ENCODE data around the gene SYNM. TPM values are rescaled to one million over a fixed set of nuclear protein-coding genes. Genes with fewer than 3 reads are reported as not detected.
A peak's percentile ranks its signal among the peaks of the same experiment; 100 is the strongest.
"Not testable (repeated sequence)": the region's sequence is repeated elsewhere in the genome, so short reads cannot be mapped to it uniquely, and the experiment has no call there.

SYNM gene
- total RNA-seq, 1 donor from 2014 or later, result 53.2 TPM

- H3K4me1 ChIP-seq (ENCODE audit: control insufficient read depth in 3 of 3, insufficient read depth in 3 of 3, low read length in 3 of 3), result no peaks in the 10 kb centered on the region
- no peaks in the 10 kb centered on the region for H3K9me3 ChIP-seq (ENCODE audit: control insufficient read depth in 3 of 3, low read length in 3 of 3)
Measured at GRCh38 chr15:99070208-99070607, 34.7 kb upstream of the SYNM start.

GRCh38 chr15:99071091-99071680 is 33.7 kb upstream of the SYNM start:
- H3K27me3 ChIP-seq (ENCODE audit: control insufficient read depth in 3 of 3, insufficient read depth in 3 of 3, low read length in 3 of 3), result no peaks in the 10 kb centered on the region
- H3K9ac ChIP-seq (ENCODE audit: low read depth in 1 of 3, low read length in 3 of 3), result no peak overlapping the region
- H3K9me3 ChIP-seq (ENCODE audit: control insufficient read depth in 3 of 3, low read length in 3 of 3), result no peaks in the 10 kb centered on the region
- H3K36me3 ChIP-seq (ENCODE audit: control insufficient read depth in 3 of 3, insufficient read depth in 3 of 3, low read length in 3 of 3), result no peaks in the 10 kb centered on the region
- H3K4me3 ChIP-seq (ENCODE audit: low read length in 3 of 3), result no peak overlapping the region
- H3K4me1 ChIP-seq (ENCODE audit: control insufficient read depth in 3 of 3, insufficient read depth in 3 of 3, low read length in 3 of 3), result no peaks in the 10 kb centered on the region
- no peak overlapping the region for H3K27ac ChIP-seq (ENCODE audit: low read depth, low read length)

More at GRCh38 chr15:99070208-99070607, 34.7 kb upstream of the SYNM start:
- H3K27me3 ChIP-seq (ENCODE audit: control insufficient read depth in 3 of 3, insufficient read depth in 3 of 3, low read length in 3 of 3), result no peaks in the 10 kb centered on the region
- no peak overlapping the region for H3K9ac ChIP-seq (ENCODE audit: low read depth in 1 of 3, low read length in 3 of 3)
- no peaks in the 10 kb centered on the region for H3K36me3 ChIP-seq (ENCODE audit: control insufficient read depth in 3 of 3, insufficient read depth in 3 of 3, low read length in 3 of 3)
- H3K27ac ChIP-seq (ENCODE audit: low read depth, low read length), result no peak overlapping the region
- H3K4me3 ChIP-seq (ENCODE audit: low read length in 3 of 3), result no peak overlapping the region

GRCh38 chr15:99073008-99073717 is 31.7 kb upstream of the SYNM start:
- Histone ChIP-seq H3K36me3 (ENCODE audit: control insufficient read depth in 3 of 3, insufficient read depth in 3 of 3, low read length in 3 of 3) (no peaks in the 10 kb centered on the region), H3K9ac (ENCODE audit: low read depth in 1 of 3, low read length in 3 of 3) (no peak overlapping the region), H3K9me3 (ENCODE audit: control insufficient read depth in 3 of 3, low read length in 3 of 3) (no peaks in the 10 kb centered on the region), H3K4me1 (ENCODE audit: control insufficient read depth in 3 of 3, insufficient read depth in 3 of 3, low read length in 3 of 3) (peaks cover 0 to 4% (median 2%) of the 10 kb centered on the region in 3 donors), H3K27ac (ENCODE audit: low read depth, low read length) (no peak overlapping the region), H3K4me3 (ENCODE audit: low read length in 3 of 3) (no peak overlapping the region), H3K27me3 (ENCODE audit: control insufficient read depth in 3 of 3, insufficient read depth in 3 of 3, low read length in 3 of 3) (no peaks in the 10 kb centered on the region)

DNA sequence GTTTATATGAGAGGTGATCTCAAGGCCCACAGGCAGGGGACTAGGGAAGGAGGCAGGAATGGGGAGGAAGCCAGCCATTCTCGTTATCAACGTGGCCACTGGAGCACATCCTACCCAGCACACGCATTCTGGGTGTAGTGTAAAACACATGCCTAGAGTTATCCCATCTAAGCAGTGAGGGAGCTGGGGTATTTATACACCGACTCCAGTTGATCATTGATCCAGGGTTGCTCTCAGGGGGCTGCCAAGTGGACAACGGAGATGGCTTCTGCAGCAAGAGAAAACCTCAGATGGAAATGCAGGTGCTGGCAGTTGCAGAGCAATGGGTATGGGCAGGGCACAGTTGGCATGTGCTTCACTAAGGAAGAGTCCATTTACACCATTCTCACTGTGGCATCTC is 30.4 kb upstream of the SYNM start:
- no peaks in the 10 kb centered on the region for H3K36me3 ChIP-seq (ENCODE audit: control insufficient read depth in 3 of 3, insufficient read depth in 3 of 3, low read length in 3 of 3)
- H3K4me3 ChIP-seq (ENCODE audit: low read length in 3 of 3), result no peak overlapping the region
- peaks cover 0 to 4% (median 2%) of the 10 kb centered on the region in 3 donors for H3K4me1 ChIP-seq (ENCODE audit: control insufficient read depth in 3 of 3, insufficient read depth in 3 of 3, low read length in 3 of 3)
- H3K9ac ChIP-seq (ENCODE audit: low read depth in 1 of 3, low read length in 3 of 3), result no peak overlapping the region
- no peaks in the 10 kb centered on the region for H3K9me3 ChIP-seq (ENCODE audit: control insufficient read depth in 3 of 3, low read length in 3 of 3)
- H3K27ac ChIP-seq (ENCODE audit: low read depth, low read length), result no peak overlapping the region
- H3K27me3 ChIP-seq (ENCODE audit: control insufficient read depth in 3 of 3, insufficient read depth in 3 of 3, low read length in 3 of 3), result no peaks in the 10 kb centered on the region

- not testable (repeated sequence) for H3K36me3 ChIP-seq (ENCODE audit: control insufficient read depth in 3 of 3, insufficient read depth in 3 of 3, low read length in 3 of 3); H3K4me3 ChIP-seq (ENCODE audit: low read length in 3 of 3); H3K27me3 ChIP-seq (ENCODE audit: control insufficient read depth in 3 of 3, insufficient read depth in 3 of 3, low read length in 3 of 3); H3K4me1 ChIP-seq (ENCODE audit: control insufficient read depth in 3 of 3, insufficient read depth in 3 of 3, low read length in 3 of 3); H3K27ac ChIP-seq (ENCODE audit: low read depth, low read length); H3K9me3 ChIP-seq (ENCODE audit: control insufficient read depth in 3 of 3, low read length in 3 of 3); H3K9ac ChIP-seq (ENCODE audit: low read depth in 1 of 3, low read length in 3 of 3)
Measured at GRCh38 chr15:99075059-99075652, 29.7 kb upstream of the SYNM start.

GRCh38 chr15:99076109-99076508 is 28.8 kb upstream of the SYNM start:
- peaks cover 0 to 4% (median 2%) of the 10 kb centered on the region in 3 donors for H3K4me1 ChIP-seq (ENCODE audit: control insufficient read depth in 3 of 3, insufficient read depth in 3 of 3, low read length in 3 of 3)
- no peaks in the 10 kb centered on the region for H3K36me3 ChIP-seq (ENCODE audit: control insufficient read depth in 3 of 3, insufficient read depth in 3 of 3, low read length in 3 of 3)
- H3K9me3 ChIP-seq (ENCODE audit: control insufficient read depth in 3 of 3, low read length in 3 of 3), result no peaks in the 10 kb centered on the region
- H3K27me3 ChIP-seq (ENCODE audit: control insufficient read depth in 3 of 3, insufficient read depth in 3 of 3, low read length in 3 of 3), result no peaks in the 10 kb centered on the region
- no peak overlapping the region for H3K27ac ChIP-seq (ENCODE audit: low read depth, low read length)
- H3K4me3 ChIP-seq (ENCODE audit: low read length in 3 of 3), result peak overlapping the region in 1 of 3 donors; percentile 75
- peak overlapping the region in 1 of 3 donors; percentile 69 for H3K9ac ChIP-seq (ENCODE audit: low read depth in 1 of 3, low read length in 3 of 3)

GRCh38 chr15:99076555-99077308 is 28.1 kb upstream of the SYNM start:
- Histone ChIP-seq H3K9me3 (ENCODE audit: control insufficient read depth in 3 of 3, low read length in 3 of 3) (no peaks in the 10 kb centered on the region), H3K27ac (ENCODE audit: low read depth, low read length) (no peak overlapping the region), H3K36me3 (ENCODE audit: control insufficient read depth in 3 of 3, insufficient read depth in 3 of 3, low read length in 3 of 3) (no peaks in the 10 kb centered on the region), H3K27me3 (ENCODE audit: control insufficient read depth in 3 of 3, insufficient read depth in 3 of 3, low read length in 3 of 3) (no peaks in the 10 kb centered on the region), H3K4me3 (ENCODE audit: low read length in 3 of 3) (peak overlapping the region; percentile 57 to 75 (median 72)), H3K4me1 (ENCODE audit: control insufficient read depth in 3 of 3, insufficient read depth in 3 of 3, low read length in 3 of 3) (peaks cover 0 to 4% (median 2%) of the 10 kb centered on the region in 3 donors), H3K9ac (ENCODE audit: low read depth in 1 of 3, low read length in 3 of 3) (peak overlapping the region; percentile 60 to 69 (median 68))

GRCh38 chr15:99082798-99083197 is 22.1 kb upstream of the SYNM start:
- Histone ChIP-seq H3K4me3 (ENCODE audit: low read length in 3 of 3) (no peak overlapping the region), H3K9ac (ENCODE audit: low read depth in 1 of 3, low read length in 3 of 3) (no peak overlapping the region), H3K4me1 (ENCODE audit: control insufficient read depth in 3 of 3, insufficient read depth in 3 of 3, low read length in 3 of 3) (peaks cover 3 to 12% (median 6%) of the 10 kb centered on the region in 3 donors), H3K27ac (ENCODE audit: low read depth, low read length) (no peak overlapping the region), H3K27me3 (ENCODE audit: control insufficient read depth in 3 of 3, insufficient read depth in 3 of 3, low read length in 3 of 3) (no peaks in the 10 kb centered on the region), H3K36me3 (ENCODE audit: control insufficient read depth in 3 of 3, insufficient read depth in 3 of 3, low read length in 3 of 3) (no peaks in the 10 kb centered on the region), H3K9me3 (ENCODE audit: control insufficient read depth in 3 of 3, low read length in 3 of 3) (peaks cover 0 to 3% (median 0%) of the 10 kb centered on the region in 3 donors)

- Histone ChIP-seq H3K9me3 (ENCODE audit: control insufficient read depth in 3 of 3, low read length in 3 of 3) (peaks cover 0 to 3% (median 0%) of the 10 kb centered on the region in 3 donors), H3K27me3 (ENCODE audit: control insufficient read depth in 3 of 3, insufficient read depth in 3 of 3, low read length in 3 of 3) (no peaks in the 10 kb centered on the region), H3K36me3 (ENCODE audit: control insufficient read depth in 3 of 3, insufficient read depth in 3 of 3, low read length in 3 of 3) (no peaks in the 10 kb centered on the region), H3K9ac (ENCODE audit: low read depth in 1 of 3, low read length in 3 of 3) (no peak overlapping the region), H3K4me3 (ENCODE audit: low read length in 3 of 3) (no peak overlapping the region), H3K4me1 (ENCODE audit: control insufficient read depth in 3 of 3, insufficient read depth in 3 of 3, low read length in 3 of 3) (peaks cover 3 to 14% (median 6%) of the 10 kb centered on the region in 3 donors), H3K27ac (ENCODE audit: low read depth, low read length) (no peak overlapping the region)
Measured at GRCh38 chr15:99084965-99085364, 19.9 kb upstream of the SYNM start.

All from skeletal muscle tissue (tissue), 4 donors.